SK-N-SH (cell line): ENCODE results near the gene MTA3. TPM values are rescaled to one million over a fixed set of nuclear protein-coding genes. Genes with fewer than 3 reads are reported as not detected.

Experiments used
- CTCF ChIA-PET: fragments of 300-600, 350-600 bp; formaldehyde crosslinking; extraction: SDS; loops from one replicate; lab custom pipeline; 2021; lab: Yijun Ruan, JAX
- POLR2A ChIA-PET: fragments of 350-600 bp; sonication (Branson Sonifier 250); formaldehyde crosslinking; extraction: SDS; loops from one replicate; lab custom pipeline; 2020; ENCODE audit warnings: antibody characterized with exemption, inconsistent platforms; lab: Yijun Ruan, JAX
- DNase-seq: peaks from one replicate; pipeline ENCODE4 v3.0.0; 2012
- H2AFZ ChIP-seq: fragments of 200-600 bp; sonication (generic); 2 replicates; pipeline ENCODE4 v1.8.1; 2016; ENCODE audit warnings: antibody characterized with exemption, mild to moderate bottlenecking, low read depth
- H3F3A ChIP-seq: fragments of 200-600 bp; sonication (generic); replicated peaks from 2 replicates; pipeline ENCODE3; 2016; ENCODE audit warnings: antibody characterized with exemption, mild to moderate bottlenecking; ENCODE audit not compliant: insufficient read depth
- H3K27ac ChIP-seq, 2 experiments: fragments of 200-500 bp in 1 of 2; fragments of 200-600 bp in 1 of 2; sonication (Bioruptor generic) in 1 of 2; sonication (generic), shearing (Covaris generic) in 1 of 2; 2 replicates each; pipeline versions ENCODE4 v1.5.1 to v1.6.1; 2014 to 2016; ENCODE audit warnings: low read depth in 2 of 2, inconsistent platforms in 1 of 2, low read length in 1 of 2, mild to moderate bottlenecking in 1 of 2, mixed read lengths in 1 of 2
- H3K27me3 ChIP-seq: fragments of 200-600 bp; sonication (generic), shearing (Covaris generic); 2 replicates; pipeline ENCODE4 v1.6.1; 2016; ENCODE audit warnings: mixed run types; ENCODE audit not compliant: insufficient read depth
- H3K36me3 ChIP-seq, 2 experiments: fragments of 200-500 bp in 1 of 2; fragments of 200-600 bp in 1 of 2; sonication (Bioruptor generic) in 1 of 2; sonication (generic) in 1 of 2; replicated peaks in 1 of 2; 2 replicates each; pipeline versions ENCODE3 to v1.5.1; 2014 to 2016; ENCODE audit warnings: low read length in 1 of 2, mild to moderate bottlenecking in 1 of 2; ENCODE audit not compliant: insufficient read depth in 2 of 2, control insufficient read depth in 1 of 2
- H3K4me1 ChIP-seq, 2 experiments: fragments of 200-500 bp in 1 of 2; fragments of 200-600 bp in 1 of 2; sonication (Bioruptor generic) in 1 of 2; sonication (generic), shearing (Covaris generic) in 1 of 2; 2 replicates each; pipeline versions ENCODE4 v1.5.1 to v1.6.1; 2014 to 2016; ENCODE audit warnings: low read depth in 1 of 2, low read length in 1 of 2, mixed run types in 1 of 2; ENCODE audit not compliant: insufficient read depth in 2 of 2, control insufficient read depth in 1 of 2
- H3K4me2 ChIP-seq: fragments of 200-600 bp; sonication (generic), shearing (Covaris generic); 2 replicates; pipeline ENCODE4 v1.6.1; 2017; ENCODE audit warnings: mixed run types
- H3K4me3 ChIP-seq, 2 experiments: fragments of 200-500 bp in 1 of 2; fragments of 200-600 bp in 1 of 2; sonication (Bioruptor generic) in 1 of 2; sonication (generic), shearing (Covaris generic) in 1 of 2; 2 replicates each; pipeline versions ENCODE4 v1.5.1 to v1.8.1; 2014 to 2016; ENCODE audit warnings: low read depth in 2 of 2, inconsistent platforms in 1 of 2, low read length in 1 of 2, mild to moderate bottlenecking in 1 of 2, mixed read lengths in 1 of 2, moderate library complexity in 1 of 2
- H3K79me2 ChIP-seq: fragments of 200-600 bp; sonication (generic); 2 replicates; pipeline ENCODE4 v1.8.1; 2017; ENCODE audit warnings: mild to moderate bottlenecking; ENCODE audit not compliant: insufficient read depth
- H3K9ac ChIP-seq: fragments of 200-600 bp; sonication (generic); 2 replicates; pipeline ENCODE4 v1.6.1; 2017; ENCODE audit warnings: mixed run types
- H3K9me2 ChIP-seq: fragments of 200-600 bp; sonication (generic); 2 replicates; pipeline ENCODE4 v1.6.1; 2017; ENCODE audit warnings: mixed run types
- H3K9me3 ChIP-seq: fragments of 200-600 bp; sonication (generic); 2 replicates; pipeline ENCODE4 v1.6.1; 2017; ENCODE audit warnings: mixed run types, mild to moderate bottlenecking, moderate library complexity
- H4K20me1 ChIP-seq: fragments of 200-600 bp; sonication (generic); 2 replicates; pipeline ENCODE4 v1.6.1; 2017; ENCODE audit warnings: mild to moderate bottlenecking, mixed run types; ENCODE audit not compliant: insufficient read depth
- ELF1 ChIP-seq: IDR thresholded peaks from 2 replicates; pipeline ENCODE4 v1.4.0; 2012
- EZH2phosphoT487 ChIP-seq: fragments of 200-600 bp; sonication (generic); IDR thresholded peaks from 2 replicates; pipeline ENCODE4 v1.6.1; 2017; ENCODE audit warnings: low read depth, mixed run types, mild to moderate bottlenecking, antibody characterized with exemption, moderate library complexity, borderline replicate concordance
- FOSL2 ChIP-seq: IDR thresholded peaks from 2 replicates; pipeline ENCODE4 v1.4.0; 2012; ENCODE audit warnings: low read depth, mild to moderate bottlenecking, moderate library complexity, borderline replicate concordance
- GATA2 ChIP-seq: sonication (generic); formaldehyde crosslinking; IDR thresholded peaks from 2 replicates; pipeline ENCODE4 v1.5.0; 2020; ENCODE audit warnings: mild to moderate bottlenecking, missing genetic modification reagents
- JUND ChIP-seq: IDR thresholded peaks from 2 replicates; pipeline ENCODE4 v1.4.0; 2012
- MEF2A ChIP-seq: IDR thresholded peaks from 2 replicates; pipeline ENCODE4 v1.4.0; 2012; ENCODE audit warnings: low read depth, borderline replicate concordance
- NRF1 ChIP-seq: IDR thresholded peaks from 2 replicates; pipeline ENCODE4 v1.6.1; 2012; ENCODE audit warnings: low read depth, mild to moderate bottlenecking, low read length
- POLR2AphosphoS5 ChIP-seq: IDR thresholded peaks from 2 replicates; pipeline ENCODE4 v1.6.1; 2012; ENCODE audit warnings: low read depth, low read length
- RXRA ChIP-seq: IDR thresholded peaks from 2 replicates; pipeline ENCODE4 v1.4.0; 2012; ENCODE audit warnings: low read depth, mild to moderate bottlenecking, borderline replicate concordance
- SMC3 ChIP-seq: IDR thresholded peaks from 2 replicates; pipeline ENCODE4 v1.6.1; 2012; ENCODE audit warnings: low read depth, low read length, improper control_type of control experiment
- TAF1 ChIP-seq: IDR thresholded peaks from 2 replicates; pipeline ENCODE4 v1.6.1; 2012; ENCODE audit warnings: low read depth, mild to moderate bottlenecking, low read length, moderate library complexity, borderline replicate concordance
- WGBS: methylation state at CpG from one replicate; pipeline ENCODE4 v1.1.6; 2017; ENCODE audit warnings: low lambda C conversion rate; 5-methylcytosine and 5-hydroxymethylcytosine counted together
- polyA plus RNA-seq, 3 experiments: library from polyadenylated mRNA; depleted of rRNA; stranded (reverse); fragments of >200 nt; gene quantifications; 2 replicates each; pipeline ENCODE4 v1.2.3, GENCODE V29; 2012
- TF ChIP-seq, protein P1 (sequence below): fragments of 200-600 bp; sonication (generic); IDR thresholded peaks from 2 replicates; pipeline ENCODE4 v1.6.1; 2017; ENCODE audit warnings: antibody characterized with exemption, mild to moderate bottlenecking, moderate library complexity
- TF ChIP-seq, protein P2 (sequence below): fragments of 150-350 bp; IDR thresholded peaks from 2 replicates; pipeline ENCODE4 v1.6.1; 2016; ENCODE audit warnings: mild to moderate bottlenecking, low read depth, low read length
- TF ChIP-seq, protein P3 (sequence below): IDR thresholded peaks from 2 replicates; pipeline ENCODE4; 2012

Gene MTA3
- polyA plus RNA-seq, 1 of the 3 experiments (the other 2 are of a cell fraction), result 30.8 TPM

DNA sequence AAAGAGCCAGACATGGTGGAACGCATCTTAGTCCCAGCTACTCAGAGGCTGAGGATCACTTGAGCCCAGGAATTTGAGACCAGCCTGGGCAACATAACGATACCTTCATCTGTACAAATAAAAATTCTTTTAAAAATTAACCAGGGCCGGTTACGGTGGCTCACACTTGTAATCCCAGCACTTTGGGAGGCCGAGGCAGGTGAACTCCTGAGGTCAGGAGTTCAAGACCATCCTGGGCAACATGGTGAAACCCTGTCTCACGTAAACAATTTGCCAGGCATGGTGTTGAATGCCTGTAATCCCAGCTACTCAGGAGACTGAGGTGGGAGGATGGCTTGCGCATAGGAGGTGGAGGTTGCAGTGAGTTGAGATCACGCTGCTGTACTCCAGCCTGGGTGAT, 48.8 kb upstream of the MTA3 start (continued):
- TF ChIP-seq, protein P1, sequence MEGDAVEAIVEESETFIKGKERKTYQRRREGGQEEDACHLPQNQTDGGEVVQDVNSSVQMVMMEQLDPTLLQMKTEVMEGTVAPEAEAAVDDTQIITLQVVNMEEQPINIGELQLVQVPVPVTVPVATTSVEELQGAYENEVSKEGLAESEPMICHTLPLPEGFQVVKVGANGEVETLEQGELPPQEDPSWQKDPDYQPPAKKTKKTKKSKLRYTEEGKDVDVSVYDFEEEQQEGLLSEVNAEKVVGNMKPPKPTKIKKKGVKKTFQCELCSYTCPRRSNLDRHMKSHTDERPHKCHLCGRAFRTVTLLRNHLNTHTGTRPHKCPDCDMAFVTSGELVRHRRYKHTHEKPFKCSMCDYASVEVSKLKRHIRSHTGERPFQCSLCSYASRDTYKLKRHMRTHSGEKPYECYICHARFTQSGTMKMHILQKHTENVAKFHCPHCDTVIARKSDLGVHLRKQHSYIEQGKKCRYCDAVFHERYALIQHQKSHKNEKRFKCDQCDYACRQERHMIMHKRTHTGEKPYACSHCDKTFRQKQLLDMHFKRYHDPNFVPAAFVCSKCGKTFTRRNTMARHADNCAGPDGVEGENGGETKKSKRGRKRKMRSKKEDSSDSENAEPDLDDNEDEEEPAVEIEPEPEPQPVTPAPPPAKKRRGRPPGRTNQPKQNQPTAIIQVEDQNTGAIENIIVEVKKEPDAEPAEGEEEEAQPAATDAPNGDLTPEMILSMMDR, result no peak
- TF ChIP-seq EZH2phosphoT487 (no peak), MEF2A (no peak), FOSL2 (no peak), NRF1 (no peak)
- TF ChIP-seq, protein P2, sequence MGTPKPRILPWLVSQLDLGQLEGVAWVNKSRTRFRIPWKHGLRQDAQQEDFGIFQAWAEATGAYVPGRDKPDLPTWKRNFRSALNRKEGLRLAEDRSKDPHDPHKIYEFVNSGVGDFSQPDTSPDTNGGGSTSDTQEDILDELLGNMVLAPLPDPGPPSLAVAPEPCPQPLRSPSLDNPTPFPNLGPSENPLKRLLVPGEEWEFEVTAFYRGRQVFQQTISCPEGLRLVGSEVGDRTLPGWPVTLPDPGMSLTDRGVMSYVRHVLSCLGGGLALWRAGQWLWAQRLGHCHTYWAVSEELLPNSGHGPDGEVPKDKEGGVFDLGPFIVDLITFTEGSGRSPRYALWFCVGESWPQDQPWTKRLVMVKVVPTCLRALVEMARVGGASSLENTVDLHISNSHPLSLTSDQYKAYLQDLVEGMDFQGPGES, result no peak
- TF ChIP-seq, protein P3, sequence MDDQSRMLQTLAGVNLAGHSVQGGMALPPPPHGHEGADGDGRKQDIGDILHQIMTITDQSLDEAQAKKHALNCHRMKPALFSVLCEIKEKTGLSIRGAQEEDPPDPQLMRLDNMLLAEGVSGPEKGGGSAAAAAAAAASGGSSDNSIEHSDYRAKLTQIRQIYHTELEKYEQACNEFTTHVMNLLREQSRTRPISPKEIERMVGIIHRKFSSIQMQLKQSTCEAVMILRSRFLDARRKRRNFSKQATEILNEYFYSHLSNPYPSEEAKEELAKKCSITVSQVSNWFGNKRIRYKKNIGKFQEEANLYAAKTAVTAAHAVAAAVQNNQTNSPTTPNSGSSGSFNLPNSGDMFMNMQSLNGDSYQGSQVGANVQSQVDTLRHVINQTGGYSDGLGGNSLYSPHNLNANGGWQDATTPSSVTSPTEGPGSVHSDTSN, result no peak
- TF ChIP-seq, all 33 proteins: peak for 0

DNA sequence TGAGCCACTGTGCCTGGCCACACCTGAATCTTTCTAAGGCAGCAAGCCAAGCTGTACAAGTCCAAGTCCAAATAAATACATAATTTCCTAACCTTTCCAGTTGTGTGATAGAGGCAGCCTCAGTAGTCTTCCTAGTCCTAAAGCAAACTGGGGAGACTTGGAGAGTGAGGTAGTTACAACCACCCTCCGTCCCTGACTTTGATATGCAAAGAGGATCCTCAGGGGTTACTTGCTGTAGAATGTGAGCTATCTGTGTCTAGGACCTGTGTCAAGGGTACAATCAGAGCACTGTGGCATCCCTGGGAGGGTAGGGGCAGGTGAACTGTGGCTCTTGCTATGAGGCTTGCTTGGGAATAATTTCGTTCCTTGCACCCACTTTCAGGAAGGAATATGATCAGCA, 46.4 kb upstream of the MTA3 start:
- H3F3A ChIP-seq, result no peaks in the 10 kb centered on the region
- CTCF ChIA-PET, result interaction anchor here (1.2 to 2.3 kb wide), 3 partner anchors 26 to 141 kb away, joined by 3 to 7 read pairs (median 3); no protein-coding TSS in a partner anchor
- POLR2A ChIA-PET, result interaction anchor here (0.6 kb wide), 1 partner anchor 152 kb away, joined by 3 read pairs; no protein-coding TSS in a partner anchor
- H2AFZ ChIP-seq, result no peak overlapping the region
- H3K27ac ChIP-seq, result no peak overlapping the region
- H3K9ac ChIP-seq, result no peak overlapping the region
- no peaks in the 10 kb centered on the region for H3K79me2 ChIP-seq
- TF ChIP-seq, protein P2, result no peak
- TF ChIP-seq POLR2AphosphoS5 (no peak), RXRA (no peak), TAF1 (no peak), ELF1 (no peak), SMC3 (no peak), JUND (no peak), GATA2 (CRISPR knock-in tag) (no peak)
- no peaks in the 10 kb centered on the region for H3K4me1 ChIP-seq
- H3K9me2 ChIP-seq, result no peaks in the 10 kb centered on the region
- WGBS, result 17% methylated on average over 2 of the region's 2 CpGs
- H3K4me2 ChIP-seq, result no peak overlapping the region
- H4K20me1 ChIP-seq, result no peaks in the 10 kb centered on the region
- no peaks in the 10 kb centered on the region for H3K9me3 ChIP-seq
- no peaks in the 10 kb centered on the region for H3K27me3 ChIP-seq
- H3K36me3 ChIP-seq, result no peaks in the 10 kb centered on the region
- DNase-seq, result no peak
- no peak overlapping the region for H3K4me3 ChIP-seq
